Breast epithelium (tissue), 3 donors: ENCODE results near the gene KRT5.

Experiments used
- CTCF ChIP-seq, 3 donors: fragments of 450-650 bp; IDR thresholded peaks; one replicate each; pipeline ENCODE4 v1.5.1; 2016 to 2017; ENCODE audit warnings: antibody characterized with exemption in 3 of 3, mild to moderate bottlenecking in 3 of 3, moderate library complexity in 3 of 3
- POLR2A ChIP-seq: fragments of 450-650 bp; IDR thresholded peaks from one replicate; pipeline ENCODE4 v1.6.1; 2016; ENCODE audit warnings: antibody characterized with exemption, mild to moderate bottlenecking, moderate library complexity

GRCh38 chr12:52469853-52470252 lies 50.3 kb downstream of the KRT5 start:
- TF ChIP-seq POLR2A (no peak), CTCF (IDR thresholded peaks at IDR 0.05) (no peak)
